HG03571 (cell line): ENCODE measurements around the gene ATP5MG.
"Not testable (repeated sequence)": the region's sequence is repeated elsewhere in the genome, so short reads cannot be mapped to it uniquely, and the experiment has no call there.

Source experiments
- ATAC-seq: cut with Tn5 transposase; IDR thresholded peaks from one replicate; pipeline ENCODE4 v1.9.1; 2021; ENCODE audit not compliant: unreplicated experiment

The ATP5MG gene

GRCh38 chr11:118401151-118401879, at the start of gene ATP5MG:
ATP5MG (plus strand) TSS chr11:118401606; CDS start chr11:118401666, 60 bp downstream.
- ATAC-seq = peak; percentile 48

- ATAC-seq = no peak
Observed at GRCh38 chr11:118353084-118353710, 48.2 kb upstream of the ATP5MG start.

GRCh38 chr11:118358071-118358470, 43.3 kb upstream of the ATP5MG start:
- ATAC-seq = no peak

- ATAC-seq = peak; percentile 68
Observed at GRCh38 chr11:118359295-118359958, 42.0 kb upstream of the ATP5MG start, which contains the start of gene UBE4A. UBE4A (plus strand) TSS chr11:118359600; CDS start chr11:118365081, 5,481 bp downstream.

GRCh38 chr11:118364956-118365615, 36.3 kb upstream of the ATP5MG start:
- no peak for ATAC-seq

GRCh38 chr11:118366287-118366686, 35.1 kb upstream of the ATP5MG start:
- ATAC-seq = no peak

- no peak for ATAC-seq
Observed at GRCh38 chr11:118370774-118371173, 30.6 kb upstream of the ATP5MG start.

GRCh38 chr11:118373263-118373662, 28.1 kb upstream of the ATP5MG start:
- no peak for ATAC-seq

GRCh38 chr11:118373871-118374270, 27.5 kb upstream of the ATP5MG start:
- no peak for ATAC-seq

GRCh38 chr11:118374729-118375128, 26.7 kb upstream of the ATP5MG start:
- no peak for ATAC-seq

- ATAC-seq = no peak
Observed at GRCh38 chr11:118375978-118376377, 25.4 kb upstream of the ATP5MG start.

GRCh38 chr11:118379497-118379896, 21.9 kb upstream of the ATP5MG start:
- ATAC-seq = no peak

- ATAC-seq = no peak
Observed at GRCh38 chr11:118380571-118380970, 20.8 kb upstream of the ATP5MG start.

- ATAC-seq = no peak
Observed at GRCh38 chr11:118382954-118383353, 18.5 kb upstream of the ATP5MG start.

GRCh38 chr11:118383657-118384056, 17.7 kb upstream of the ATP5MG start:
- ATAC-seq = no peak

GRCh38 chr11:118396097-118396501, 5.3 kb upstream of the ATP5MG start:
- no peak for ATAC-seq

GRCh38 chr11:118397448-118397847, 4.0 kb upstream of the ATP5MG start:
- ATAC-seq = no peak

- no peak for ATAC-seq
Observed at GRCh38 chr11:118398791-118399559, 2.4 kb upstream of the ATP5MG start.

- no peak for ATAC-seq
Observed at GRCh38 chr11:118401880-118402590, 629 bp downstream of the ATP5MG start.

- not testable (repeated sequence) for ATAC-seq
Observed at GRCh38 chr11:118402594-118402993, 1.2 kb downstream of the ATP5MG start.
